Skeletal muscle satellite cell (primary cell): Measurements from ENCODE around the gene PLEKHM1. TPM values are rescaled to one million over a fixed set of nuclear protein-coding genes. Genes with fewer than 3 reads are reported as not detected.

Experiments
- H3K27me3 ChIP-seq: 2 replicates; pipeline ENCODE4 v1.7.0; 2013; ENCODE audit warnings: low read length; ENCODE audit not compliant: control insufficient read depth, insufficient read depth
- H3K36me3 ChIP-seq: 2 replicates; pipeline ENCODE4 v1.7.0; 2013; ENCODE audit warnings: mild to moderate bottlenecking, control low read depth, low read length; ENCODE audit not compliant: insufficient read depth
- H3K4me1 ChIP-seq: 2 replicates; pipeline ENCODE4 v1.7.0; 2013; ENCODE audit warnings: low read length; ENCODE audit not compliant: control insufficient read depth, insufficient read depth
- H3K4me2 ChIP-seq: 2 replicates; pipeline ENCODE4 v1.7.0; 2013; ENCODE audit warnings: mild to moderate bottlenecking, low read length
- H3K4me3 ChIP-seq: 2 replicates; pipeline ENCODE4 v1.7.0; 2013; ENCODE audit warnings: low read length
- H3K9ac ChIP-seq: 2 replicates; pipeline ENCODE4 v1.7.0; 2013; ENCODE audit warnings: mild to moderate bottlenecking, low read depth, low read length, moderate library complexity
- H3K9me3 ChIP-seq: replicated peaks from 2 replicates; pipeline ENCODE4 v1.7.0; 2013; ENCODE audit warnings: mild to moderate bottlenecking, control low read depth, low read length
- small RNA-seq: library from RNA; depleted of rRNA; stranded (forward); fragments of <200 nt; gene quantifications from one replicate; pipeline ENCODE3, GENCODE V24; 2012

The PLEKHM1 gene

GRCh38 chr17:45389354-45389753 lies 101.2 kb downstream of the PLEKHM1 start:
- no peak overlapping the region for H3K4me3 ChIP-seq
- H3K4me1 ChIP-seq, result peaks cover 18% of the 10 kb centered on the region
- no peaks in the 10 kb centered on the region for H3K36me3 ChIP-seq
- H3K9ac ChIP-seq, result no peak overlapping the region
- peaks cover 6% of the 10 kb centered on the region for H3K27me3 ChIP-seq
- no peak overlapping the region for H3K4me2 ChIP-seq
- H3K9me3 ChIP-seq, result no peaks in the 10 kb centered on the region

- Histone ChIP-seq H3K36me3 (no peaks in the 10 kb centered on the region), H3K4me1 (peaks cover 24% of the 10 kb centered on the region), H3K4me2 (no peak overlapping the region), H3K27me3 (peaks cover 6% of the 10 kb centered on the region), H3K4me3 (no peak overlapping the region), H3K9ac (no peak overlapping the region), H3K9me3 (no peaks in the 10 kb centered on the region)
Measured at GRCh38 chr17:45388604-45389325, 101.8 kb downstream of the PLEKHM1 start.

GRCh38 chr17:45387739-45388138 lies 102.8 kb downstream of the PLEKHM1 start:
- Histone ChIP-seq H3K4me3 (no peak overlapping the region), H3K27me3 (peaks cover 6% of the 10 kb centered on the region), H3K4me2 (no peak overlapping the region), H3K4me1 (peaks cover 24% of the 10 kb centered on the region), H3K36me3 (no peaks in the 10 kb centered on the region), H3K9ac (no peak overlapping the region), H3K9me3 (no peaks in the 10 kb centered on the region)

- Histone ChIP-seq H3K4me2 (no peak overlapping the region), H3K27me3 (peaks cover 6% of the 10 kb centered on the region), H3K4me3 (no peak overlapping the region), H3K9ac (no peak overlapping the region), H3K36me3 (no peaks in the 10 kb centered on the region), H3K9me3 (no peaks in the 10 kb centered on the region), H3K4me1 (peaks cover 24% of the 10 kb centered on the region)
Measured at GRCh38 chr17:45386178-45386577, 104.3 kb downstream of the PLEKHM1 start.

Small RNA genes within 50 kb of the gene (small RNA-seq; reads per million reads assigned to genes)
- gene RF00017, result not detected
